GF-D8 (cell line): ENCODE results near the gene CACNA1D.

Experiments
- DNase-seq: peaks from one replicate; lab custom pipeline; 2025; lab: John Stamatoyannopoulos, UW

The CACNA1D gene

DNA sequence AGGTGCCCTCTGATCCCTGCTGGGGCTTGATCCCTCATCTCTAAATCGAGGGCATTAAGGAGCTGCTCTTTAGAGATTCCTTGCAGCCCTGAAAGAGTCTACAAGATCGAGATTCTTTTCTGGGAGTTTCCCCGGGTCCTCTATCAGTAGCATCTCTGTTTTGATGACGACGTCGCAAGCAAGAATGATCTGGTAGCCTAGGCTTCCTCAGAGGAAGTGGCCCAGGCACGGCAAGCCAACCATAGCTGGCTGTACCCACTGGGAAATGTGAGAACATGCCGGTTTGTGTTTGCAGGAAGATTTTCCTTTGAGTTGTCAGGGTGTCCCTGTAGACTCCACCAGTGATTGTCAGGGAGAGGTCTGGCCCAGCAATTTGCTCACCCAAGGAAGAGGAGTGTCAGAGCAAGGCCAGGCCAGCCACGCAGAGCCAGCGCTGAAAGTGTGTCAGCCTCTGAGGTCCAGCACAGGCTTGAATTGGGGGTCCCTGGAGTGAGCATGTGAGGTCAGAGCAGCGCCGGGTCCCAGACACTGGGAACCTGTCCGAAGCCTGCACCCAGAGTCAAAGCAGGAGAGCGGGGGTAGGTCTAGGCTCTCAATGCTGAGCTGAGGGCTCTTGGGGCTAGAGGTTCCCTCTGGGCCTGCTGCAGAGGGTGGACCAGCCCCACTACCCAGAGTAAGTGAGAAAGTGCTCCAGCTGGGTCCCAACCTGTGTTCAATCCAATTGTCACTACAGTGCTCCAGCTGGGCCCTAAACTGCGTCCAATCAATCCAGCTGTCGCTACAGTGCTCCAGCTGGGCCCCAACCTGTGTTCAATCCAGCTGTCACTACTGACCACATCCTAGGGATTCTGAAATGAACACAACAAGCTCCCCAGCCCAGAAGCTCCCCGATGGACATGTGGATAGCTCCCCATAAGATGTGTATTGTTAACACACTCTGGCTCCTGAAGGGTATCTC, 256.1 kb downstream of the CACNA1D start:
- no peak for DNase-seq

- DNase-seq: no peak
These were observed 259.2 kb downstream of the CACNA1D start for GRCh38 chr3:53753518-53754183.

GRCh38 chr3:53754325-53754724, 259.9 kb downstream of the CACNA1D start:
- DNase-seq: no peak

- DNase-seq: no peak
These were observed 264.4 kb downstream of the CACNA1D start for GRCh38 chr3:53758846-53759245.

- DNase-seq: no peak
These were observed 268.9 kb downstream of the CACNA1D start for GRCh38 chr3:53763353-53763752.

DNA sequence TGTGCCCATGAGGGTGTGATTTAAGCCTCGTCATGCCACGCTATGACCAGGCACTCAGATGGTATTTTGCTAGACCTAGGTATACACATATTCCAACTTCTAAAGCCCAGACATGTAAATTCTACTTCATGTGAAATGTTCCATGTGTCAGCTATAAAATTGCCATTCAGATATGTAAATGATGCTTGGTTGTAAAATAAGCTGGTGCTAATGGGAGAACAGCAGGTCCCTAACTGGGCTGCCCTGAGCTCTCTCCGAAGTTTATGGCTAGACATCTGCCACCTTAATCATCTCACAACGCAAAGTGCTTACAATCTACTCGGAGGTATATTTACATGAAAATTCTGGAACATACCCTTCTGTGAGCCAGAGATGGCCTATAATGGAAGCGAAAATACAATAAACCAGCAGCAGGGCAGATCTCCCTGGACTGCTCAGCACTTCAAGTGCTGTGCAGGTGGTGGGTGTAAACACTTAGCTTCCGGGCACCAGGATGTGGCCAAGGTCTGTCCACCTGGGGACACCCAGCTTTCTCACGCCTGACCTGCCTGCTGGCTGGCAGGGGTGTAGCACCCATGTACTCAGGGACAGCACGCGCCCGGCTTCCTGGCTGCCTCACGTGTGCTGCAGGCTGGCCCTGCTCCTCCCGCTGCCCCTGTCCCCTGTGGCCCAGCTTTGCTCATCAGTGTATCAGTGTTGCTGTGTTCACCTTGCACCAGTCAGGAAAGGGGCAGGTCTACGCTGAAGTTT, 269.8 kb downstream of the CACNA1D start:
- DNase-seq: no peak

DNA sequence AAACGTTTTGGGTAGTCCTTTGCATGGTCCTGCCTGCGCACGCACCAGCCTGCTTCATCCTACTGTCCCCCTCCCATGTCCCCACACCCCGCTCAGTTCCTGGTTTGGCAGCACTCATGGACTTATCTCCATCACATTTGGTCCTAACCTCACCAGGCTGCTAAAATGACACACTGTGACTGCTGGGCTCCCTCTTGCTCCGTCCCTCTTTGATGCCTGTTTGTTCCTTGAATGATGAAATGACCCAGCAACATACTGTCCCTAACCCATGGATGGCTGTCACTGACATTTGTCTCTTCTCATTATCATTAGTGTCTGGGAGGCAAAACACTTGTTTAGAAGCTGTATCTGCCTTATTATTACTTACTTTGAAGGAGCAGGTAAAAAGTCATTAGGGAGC, 271.3 kb downstream of the CACNA1D start:
- no peak for DNase-seq

DNA sequence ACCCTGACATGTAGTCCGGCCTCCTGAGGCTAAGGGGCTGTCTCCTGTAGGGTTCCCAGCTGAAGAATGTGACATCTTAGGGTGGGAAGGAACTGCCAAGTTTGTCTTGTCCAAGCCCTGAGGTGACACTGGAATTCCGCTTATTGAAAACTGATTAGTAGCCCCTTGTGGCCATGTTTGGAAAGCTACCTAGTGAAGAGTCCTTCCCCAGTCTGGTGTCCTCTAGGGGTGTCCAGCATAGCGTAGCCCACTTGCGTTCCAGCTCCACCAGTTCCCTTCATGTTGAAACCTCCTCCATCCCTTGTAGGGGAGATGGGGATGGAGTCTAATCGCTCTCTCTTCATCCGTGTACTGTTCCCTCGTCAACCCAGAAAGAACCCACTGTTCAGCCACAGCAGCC, 272.3 kb downstream of the CACNA1D start:
- DNase-seq: no peak

DNA sequence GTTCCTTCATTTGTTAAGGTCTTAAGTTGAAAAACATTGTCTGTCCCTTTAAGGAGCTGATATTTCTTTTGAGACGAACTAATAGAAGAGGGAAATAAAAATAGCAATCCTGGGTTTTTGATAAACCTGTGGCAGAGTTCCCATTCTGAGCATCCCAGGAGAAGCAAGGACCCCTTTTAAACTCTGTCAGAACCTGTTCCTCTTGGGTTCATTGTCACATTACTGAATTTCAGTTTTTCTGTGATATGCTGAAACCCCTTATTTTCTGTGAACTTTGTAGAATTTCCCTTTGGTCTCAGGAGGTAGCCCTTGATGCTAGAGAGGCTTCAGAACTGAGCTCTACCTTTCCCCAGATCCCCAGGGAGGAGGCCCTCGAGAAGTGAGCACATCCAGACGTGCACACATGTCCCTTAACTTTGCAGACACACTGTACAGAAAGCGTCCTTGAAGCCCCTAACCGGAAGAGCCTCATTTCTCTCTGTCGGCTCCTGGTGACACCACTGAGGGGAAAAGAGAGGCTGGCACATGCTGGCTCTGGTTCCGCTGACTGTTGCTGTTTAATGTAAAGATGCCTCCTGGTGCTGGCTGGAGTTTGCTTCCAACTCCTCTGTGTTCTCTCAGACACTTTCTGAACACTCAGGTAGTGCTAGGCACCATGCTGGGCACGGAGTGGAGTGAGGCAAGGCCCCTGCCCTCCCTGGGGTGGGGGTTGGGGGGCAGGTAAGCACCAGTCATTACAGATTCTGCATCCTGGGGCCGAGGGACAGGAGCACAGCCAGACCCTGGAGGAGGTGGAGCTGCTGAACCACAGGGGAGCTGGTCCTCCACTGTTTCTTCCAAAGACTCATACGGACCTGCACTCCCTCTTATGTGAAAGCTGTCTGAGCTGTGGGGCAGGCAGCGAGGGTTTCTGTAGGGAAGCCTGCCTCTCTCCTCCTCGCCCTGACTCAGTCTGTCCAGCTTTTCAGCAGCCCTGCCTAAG, 274.4 kb downstream of the CACNA1D start:
- no peak for DNase-seq

GRCh38 chr3:53772562-53772961, 278.2 kb downstream of the CACNA1D start:
- DNase-seq: no peak

DNA sequence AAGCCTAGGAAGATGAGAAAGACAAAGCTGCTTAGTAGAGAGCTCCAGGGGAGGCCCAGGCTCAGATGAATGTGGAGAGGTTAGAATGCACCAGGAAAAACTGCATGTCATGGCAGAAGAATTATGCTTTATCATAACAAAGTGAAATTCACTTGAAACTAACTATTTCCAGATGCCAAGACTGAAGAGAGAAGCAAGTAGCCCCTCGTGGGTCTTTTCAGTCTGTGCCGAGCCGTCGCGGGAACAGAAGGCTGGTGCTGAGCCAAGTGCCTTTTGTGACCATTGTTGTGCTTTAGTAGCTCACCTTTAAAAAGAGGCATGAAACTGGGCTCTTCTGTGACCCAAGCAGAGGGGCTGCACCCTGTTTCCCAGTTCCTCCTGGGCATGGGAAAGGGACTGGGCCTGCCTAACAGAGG, 278.6 kb downstream of the CACNA1D start:
- DNase-seq: no peak

DNA sequence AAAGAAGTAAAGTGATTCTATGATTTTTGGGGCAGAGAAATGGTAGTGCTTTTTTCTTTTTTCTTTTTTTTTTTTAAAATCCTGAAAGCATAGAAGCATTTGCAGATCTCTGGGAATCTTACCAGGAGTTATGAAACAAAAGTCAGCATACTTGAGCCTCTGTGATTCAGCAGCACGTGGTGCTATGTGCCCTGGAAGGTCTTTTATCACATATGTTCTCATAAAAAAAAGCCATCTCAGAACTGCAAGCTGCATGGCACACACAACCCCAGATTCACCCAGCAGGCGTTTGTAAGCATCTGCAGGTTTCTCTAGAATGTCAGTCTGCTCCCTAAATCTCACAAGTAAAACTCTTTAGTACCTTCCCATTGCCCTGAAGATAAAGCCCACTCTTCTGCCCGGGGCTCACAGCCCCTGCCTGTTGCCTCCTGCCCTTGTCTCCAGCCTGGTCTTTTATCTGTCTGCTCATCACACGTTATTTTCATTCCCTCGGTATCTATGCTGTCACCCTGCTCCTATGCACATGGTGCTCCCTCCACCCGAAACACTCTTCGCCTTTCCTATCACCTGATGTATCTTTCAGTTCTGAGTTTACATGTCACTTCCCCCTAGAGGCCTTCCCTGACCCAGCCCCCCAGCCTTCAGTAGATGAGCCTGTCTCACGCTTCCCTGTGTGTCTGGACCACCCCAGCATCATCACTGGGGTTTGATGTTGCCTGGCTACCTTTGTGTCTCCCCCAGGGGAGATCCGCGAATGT, 279.4 kb downstream of the CACNA1D start:
- no peak for DNase-seq

- DNase-seq: no peak
These were observed 280.0 kb downstream of the CACNA1D start for GRCh38 chr3:53774414-53774813.

- DNase-seq: no peak
These were observed 280.6 kb downstream of the CACNA1D start for GRCh38 chr3:53775018-53775417.

GRCh38 chr3:53775834-53776251, 281.4 kb downstream of the CACNA1D start:
- DNase-seq: no peak

GRCh38 chr3:53776494-53777101, 282.2 kb downstream of the CACNA1D start:
- DNase-seq: no peak

GRCh38 chr3:53777468-53777867, 283.1 kb downstream of the CACNA1D start:
- no peak for DNase-seq

- DNase-seq: no peak
These were observed 283.7 kb downstream of the CACNA1D start for GRCh38 chr3:53778153-53778552.

DNA sequence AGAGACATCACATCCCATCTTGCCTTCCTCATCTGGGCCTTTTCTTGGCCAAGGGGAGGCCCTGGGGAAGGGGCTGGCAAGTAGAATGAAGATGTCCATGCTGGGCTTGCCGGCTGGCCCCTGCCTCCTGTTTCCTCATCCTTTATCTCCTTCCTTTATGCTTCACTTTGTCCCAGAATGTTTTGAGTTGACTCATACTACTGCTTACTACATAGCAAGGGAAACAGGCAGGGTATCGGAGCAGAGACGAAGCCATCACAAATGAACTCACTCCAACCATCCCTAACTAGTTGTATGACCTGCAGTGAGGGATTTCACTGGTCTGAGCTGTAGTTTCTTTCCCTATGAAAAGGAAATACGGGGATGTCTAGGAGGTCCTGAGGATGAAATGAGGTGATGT, 285.8 kb downstream of the CACNA1D start:
- DNase-seq: no peak

DNA sequence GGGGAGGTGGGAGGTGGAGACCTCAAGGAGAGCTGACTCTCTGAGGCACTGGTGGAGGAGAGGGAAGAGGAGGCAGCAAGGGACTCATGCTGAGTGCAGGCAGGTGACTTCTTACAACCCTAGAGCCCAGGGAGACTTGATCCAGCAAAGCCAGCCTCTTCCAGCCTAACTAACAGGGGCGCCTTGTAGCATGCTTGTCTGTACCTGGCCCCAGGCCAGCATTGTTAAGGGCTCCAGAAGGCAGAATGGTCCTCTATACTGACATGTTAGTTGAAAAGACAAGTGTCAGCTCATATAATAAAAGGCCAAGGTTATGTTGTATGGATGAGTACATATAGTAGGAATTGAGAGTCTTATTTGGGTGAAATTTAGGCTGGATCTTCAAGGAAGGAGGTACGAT, 286.4 kb downstream of the CACNA1D start:
- no peak for DNase-seq
